Osteoblast (primary cell): ENCODE data around the gene PHLDA1. TPM values are rescaled to one million over a fixed set of nuclear protein-coding genes. Genes with fewer than 3 reads are reported as not detected.
"Not testable (repeated sequence)": the region's sequence is repeated elsewhere in the genome, so short reads cannot be mapped to it uniquely, and the experiment has no call there.

Experiments used
- DNase-seq: peaks from one replicate; pipeline ENCODE4 v3.0.0; 2011; ENCODE audit warnings: low spot score, mixed read lengths; ENCODE audit not compliant: insufficient read length; ENCODE audit errors: missing footprints
- H2AFZ ChIP-seq: 2 replicates; pipeline ENCODE4 v1.6.0; 2011; ENCODE audit warnings: mild to moderate bottlenecking, low read length
- H3K27ac ChIP-seq: 2 replicates; pipeline ENCODE4 v1.5.1; 2011; ENCODE audit warnings: mild to moderate bottlenecking, low read depth, low read length, moderate library complexity
- H3K27me3 ChIP-seq: 2 replicates; pipeline ENCODE4 v1.6.0; 2012; ENCODE audit warnings: mild to moderate bottlenecking, control low read depth, inconsistent platforms, low read length, moderate library complexity; ENCODE audit not compliant: insufficient read depth
- H3K36me3 ChIP-seq: 2 replicates; pipeline ENCODE4 v1.5.1; 2011; ENCODE audit warnings: mild to moderate bottlenecking, low read length, control low read depth, moderate library complexity; ENCODE audit not compliant: insufficient read depth
- H3K4me1 ChIP-seq: 2 replicates; pipeline ENCODE4 v1.5.1; 2011; ENCODE audit warnings: mild to moderate bottlenecking, low read length, control low read depth, moderate library complexity; ENCODE audit not compliant: insufficient read depth
- H3K4me2 ChIP-seq: 2 replicates; pipeline ENCODE4 v1.6.0; 2011; ENCODE audit warnings: mild to moderate bottlenecking, low read length; ENCODE audit not compliant: insufficient read depth
- H3K4me3 ChIP-seq: fragments of 200-600 bp; sonication (generic); 3 replicates; pipeline ENCODE4 v1.5.1; 2012; ENCODE audit warnings: mild to moderate bottlenecking, low read length, inconsistent platforms; ENCODE audit not compliant: insufficient read depth
- H3K79me2 ChIP-seq: 2 replicates; pipeline ENCODE4 v1.6.0; 2012; ENCODE audit warnings: mild to moderate bottlenecking, low read length, control low read depth, inconsistent platforms; ENCODE audit not compliant: insufficient read depth
- H3K9me3 ChIP-seq: 2 replicates; pipeline ENCODE4 v1.5.1; 2011; ENCODE audit warnings: low read depth, low read length, control low read depth
- H4K20me1 ChIP-seq: 2 replicates; pipeline ENCODE4 v1.6.0; 2012; ENCODE audit warnings: mild to moderate bottlenecking, low read length, control low read depth; ENCODE audit not compliant: insufficient read depth
- total RNA-seq: library from RNA; depleted of rRNA; stranded (reverse); fragments of >200 nt; gene quantifications from 2 replicates; pipeline ENCODE4 v1.2.3, GENCODE V29; 2012
- TF ChIP-seq, protein P1 (sequence below): IDR thresholded peaks from 2 replicates; pipeline ENCODE4 v1.5.1; 2011; ENCODE audit warnings: mild to moderate bottlenecking, low read depth, low read length, moderate library complexity; ENCODE audit errors: extremely low read depth

PHLDA1 gene
- total RNA-seq, 1 donor = 111 TPM

DNA sequence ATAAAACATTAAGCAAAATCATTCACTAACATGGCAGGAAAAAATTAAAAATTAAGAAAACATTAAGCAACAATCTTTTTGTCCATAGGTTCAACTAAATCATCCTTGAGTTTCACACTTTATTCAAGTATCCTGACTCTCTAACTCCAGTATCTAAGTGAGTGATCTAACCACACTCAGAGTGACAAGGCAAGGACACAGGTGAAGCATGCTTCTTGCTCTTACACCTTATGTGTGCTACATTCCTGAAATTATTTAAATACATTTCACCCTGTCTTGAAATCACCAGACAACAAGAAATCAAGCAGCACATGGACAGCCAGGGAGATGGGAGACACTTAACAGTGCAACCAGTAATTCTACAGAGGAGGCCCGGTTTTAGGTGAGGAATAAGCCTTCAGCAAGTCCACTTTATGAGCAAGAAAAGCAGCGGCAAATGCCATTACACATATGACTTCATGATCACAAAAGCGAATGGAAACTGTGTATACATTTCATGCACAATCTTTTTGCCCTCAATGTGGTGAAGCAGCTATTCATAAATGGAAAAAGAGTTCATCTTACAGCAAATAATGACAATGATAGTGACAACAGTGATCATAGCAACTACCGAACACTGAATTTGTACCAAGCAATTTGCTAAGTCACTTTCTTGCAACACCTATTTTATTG is 37.4 kb downstream of the PHLDA1 start:
- Histone ChIP-seq H4K20me1 (no peaks in the 10 kb centered on the region), H3K4me3 (no peak overlapping the region), H3K36me3 (no peaks in the 10 kb centered on the region), H3K4me1 (peaks cover 20% of the 10 kb centered on the region), H3K4me2 (no peak overlapping the region), H3K79me2 (no peaks in the 10 kb centered on the region), H3K27ac (no peak overlapping the region), H3K27me3 (no peaks in the 10 kb centered on the region), H2AFZ (peak overlapping the region; percentile 14), H3K9me3 (no peaks in the 10 kb centered on the region)
- no peak for DNase-seq
- TF ChIP-seq, protein P1, sequence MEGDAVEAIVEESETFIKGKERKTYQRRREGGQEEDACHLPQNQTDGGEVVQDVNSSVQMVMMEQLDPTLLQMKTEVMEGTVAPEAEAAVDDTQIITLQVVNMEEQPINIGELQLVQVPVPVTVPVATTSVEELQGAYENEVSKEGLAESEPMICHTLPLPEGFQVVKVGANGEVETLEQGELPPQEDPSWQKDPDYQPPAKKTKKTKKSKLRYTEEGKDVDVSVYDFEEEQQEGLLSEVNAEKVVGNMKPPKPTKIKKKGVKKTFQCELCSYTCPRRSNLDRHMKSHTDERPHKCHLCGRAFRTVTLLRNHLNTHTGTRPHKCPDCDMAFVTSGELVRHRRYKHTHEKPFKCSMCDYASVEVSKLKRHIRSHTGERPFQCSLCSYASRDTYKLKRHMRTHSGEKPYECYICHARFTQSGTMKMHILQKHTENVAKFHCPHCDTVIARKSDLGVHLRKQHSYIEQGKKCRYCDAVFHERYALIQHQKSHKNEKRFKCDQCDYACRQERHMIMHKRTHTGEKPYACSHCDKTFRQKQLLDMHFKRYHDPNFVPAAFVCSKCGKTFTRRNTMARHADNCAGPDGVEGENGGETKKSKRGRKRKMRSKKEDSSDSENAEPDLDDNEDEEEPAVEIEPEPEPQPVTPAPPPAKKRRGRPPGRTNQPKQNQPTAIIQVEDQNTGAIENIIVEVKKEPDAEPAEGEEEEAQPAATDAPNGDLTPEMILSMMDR = no peak

DNA sequence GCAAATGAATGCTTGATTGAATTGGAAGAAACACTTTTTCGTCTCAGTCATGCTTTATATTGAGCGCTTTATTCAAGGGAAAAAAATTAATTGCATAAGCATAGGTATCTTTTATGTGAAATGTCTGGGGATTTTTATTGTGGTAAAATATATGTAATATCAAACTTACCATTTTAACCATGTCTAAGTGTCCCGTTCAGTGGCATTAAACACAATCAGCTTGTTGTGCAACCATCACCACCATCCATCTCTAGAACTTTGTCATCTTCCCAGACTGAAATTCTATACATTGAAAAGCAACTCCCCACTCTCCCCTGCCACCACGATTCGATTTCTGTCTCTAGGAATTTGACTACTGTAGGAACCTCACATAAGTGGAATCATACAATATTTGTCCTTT is 39.8 kb downstream of the PHLDA1 start:
- H3K4me3 ChIP-seq = no peak overlapping the region
- H3K27me3 ChIP-seq = no peaks in the 10 kb centered on the region
- no peaks in the 10 kb centered on the region for H4K20me1 ChIP-seq
- no peak overlapping the region for H2AFZ ChIP-seq
- H3K4me2 ChIP-seq = no peak overlapping the region
- H3K9me3 ChIP-seq = no peaks in the 10 kb centered on the region
- H3K79me2 ChIP-seq = no peaks in the 10 kb centered on the region
- peaks cover 1% of the 10 kb centered on the region for H3K4me1 ChIP-seq
- no peaks in the 10 kb centered on the region for H3K36me3 ChIP-seq
- H3K27ac ChIP-seq = no peak overlapping the region
- no peak for DNase-seq
- TF ChIP-seq, protein P1 = no peak

DNA sequence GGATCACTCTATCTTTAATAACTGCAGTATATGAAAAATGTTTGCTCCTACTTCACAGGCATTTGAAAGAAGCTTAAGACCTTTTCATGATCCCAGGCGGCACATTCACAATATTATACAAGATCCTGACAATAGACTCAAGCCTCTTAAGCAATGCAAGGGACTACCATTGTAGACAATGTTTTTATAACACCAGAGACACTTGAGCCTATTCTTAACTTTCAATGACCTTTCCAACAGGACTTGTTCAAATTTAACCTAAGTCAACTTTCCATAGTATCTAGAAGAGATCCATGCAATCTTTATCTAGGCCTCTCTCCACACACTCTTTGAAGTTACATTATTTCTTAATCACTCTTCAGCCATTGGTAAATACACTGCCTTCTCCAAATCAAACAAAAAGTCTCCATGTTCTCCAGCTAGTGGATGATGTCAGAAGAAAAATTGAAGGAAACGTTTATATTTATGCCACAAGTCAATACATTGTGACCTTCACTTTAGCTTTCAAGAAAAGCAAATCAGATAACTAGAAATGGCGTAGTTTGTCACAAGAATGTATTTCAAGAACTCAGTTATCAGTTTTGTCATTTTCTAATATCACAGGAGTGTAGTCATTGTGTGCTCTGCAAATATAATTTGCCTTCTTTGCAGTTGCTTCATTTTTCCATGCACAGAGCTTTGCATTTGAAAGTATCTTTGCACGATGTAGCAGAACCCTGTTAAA is 41.2 kb downstream of the PHLDA1 start:
- Histone ChIP-seq H3K9me3 (no peaks in the 10 kb centered on the region), H3K4me3 (no peak overlapping the region), H3K79me2 (no peaks in the 10 kb centered on the region), H3K27me3 (no peaks in the 10 kb centered on the region), H3K36me3 (no peaks in the 10 kb centered on the region), H4K20me1 (no peaks in the 10 kb centered on the region), H3K4me1 (no peaks in the 10 kb centered on the region), H3K27ac (no peak overlapping the region), H2AFZ (no peak overlapping the region), H3K4me2 (no peak overlapping the region)
- no peak for DNase-seq
- TF ChIP-seq, protein P1 = no peak

DNA sequence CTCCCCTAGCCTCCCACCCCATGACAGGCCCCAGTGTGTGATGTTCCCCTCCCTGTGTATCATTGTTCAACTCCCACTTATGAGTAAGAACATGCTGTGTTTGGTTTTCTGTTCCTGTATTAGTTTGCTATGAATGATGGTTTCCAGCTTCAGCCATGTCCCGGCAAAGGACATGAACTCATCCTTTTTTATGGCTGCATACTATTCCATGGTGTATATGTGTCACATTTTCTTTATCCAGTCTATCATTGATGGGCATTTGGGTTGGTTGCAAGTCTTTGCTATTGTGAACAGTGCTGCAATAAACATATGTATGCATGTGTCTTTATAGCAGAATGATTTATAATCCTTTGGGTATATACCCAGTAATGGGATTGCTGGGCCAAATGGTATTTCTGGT is 43.9 kb downstream of the PHLDA1 start:
- H3K4me1 ChIP-seq, H4K20me1 ChIP-seq, H3K27ac ChIP-seq, H3K27me3 ChIP-seq, H3K4me2 ChIP-seq, H3K9me3 ChIP-seq, H2AFZ ChIP-seq, H3K4me3 ChIP-seq, DNase-seq, H3K36me3 ChIP-seq, H3K79me2 ChIP-seq: not testable (repeated sequence)
